ENCODE measurements around the gene WDR33. TPM values are rescaled to one million over a fixed set of nuclear protein-coding genes. Genes with fewer than 3 reads are reported as not detected.

Gene WDR33
- total and polyA plus RNA-seq, 10 of the 15 experiments (the other 5 are each of a cell fraction or from before 2014, with no cell fraction given), result 29.2 to 73.8 (median 45.6) TPM

DNA sequence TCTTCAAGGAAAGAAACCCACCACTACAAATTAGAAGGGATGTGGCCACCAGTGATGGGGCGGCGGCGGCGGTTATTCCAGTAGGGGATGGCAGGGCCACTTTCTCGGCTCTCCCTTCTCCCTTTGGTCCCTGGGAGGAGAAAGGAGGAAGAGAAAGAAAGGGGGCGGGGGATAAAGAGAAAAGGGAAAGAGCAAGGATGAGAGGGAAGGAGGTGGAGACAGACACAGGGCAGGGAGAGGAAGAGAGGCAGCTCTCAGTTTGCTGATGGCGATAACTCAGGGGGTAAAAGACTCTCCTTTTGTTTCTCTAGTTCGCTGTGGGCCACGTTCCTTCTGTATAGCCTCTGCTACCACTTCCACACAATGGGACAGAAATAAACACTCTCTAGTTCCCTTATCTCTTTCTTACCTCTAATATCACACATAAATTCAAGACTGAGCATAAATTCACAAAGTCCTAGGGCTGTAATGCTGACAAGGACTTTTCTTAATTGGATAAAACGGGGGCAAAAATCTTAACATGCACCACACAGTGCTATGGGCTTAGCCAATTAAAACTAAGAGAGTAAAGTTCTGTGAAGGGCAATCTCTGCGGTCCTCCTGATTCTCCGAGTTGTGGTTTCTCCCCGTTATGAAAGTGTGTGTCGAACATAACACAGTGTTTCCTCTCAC lies 95.1 kb downstream of the WDR33 start:
- CTCF ChIA-PET, result interaction anchor here (2.9 kb wide), 1 partner anchor 11 kb away, joined by 9 read pairs; no protein-coding TSS in a partner anchor
- POLR2A ChIA-PET, result no interaction called here

More for the DNA sequence above, 95.1 kb downstream of the WDR33 start:
- Histone ChIP-seq H2AFZ (ENCODE audit: control insufficient read depth, low read depth, low read length) (no peak overlapping the region), H4K20me1 (ENCODE audit: control insufficient read depth, insufficient read depth) (no peaks in the 10 kb centered on the region), H3K27me3 (replicated peaks in 1 of 2; ENCODE audit: control insufficient read depth in 2 of 2, insufficient read depth in 2 of 2, low read length in 1 of 2) (no peaks in the 10 kb centered on the region), H3K4me2 (ENCODE audit: control insufficient read depth, insufficient read depth) (no peak overlapping the region), H3K9me3 (replicated peaks; ENCODE audit: control insufficient read depth, insufficient read depth, low read length) (no peaks in the 10 kb centered on the region), H3K4me3 (no peak overlapping the region), H3K79me2 (ENCODE audit: control insufficient read depth, insufficient read depth, low read length) (no peaks in the 10 kb centered on the region), H3K9ac (ENCODE audit: control insufficient read depth, insufficient read depth, low read length) (no peak overlapping the region), H3K4me1 (ENCODE audit: control insufficient read depth, insufficient read depth, low read length) (no peaks in the 10 kb centered on the region), H3K36me3 (ENCODE audit: control insufficient read depth in 2 of 2, insufficient read depth in 2 of 2, low read length in 1 of 2) (peaks cover 11 to 15% of the 10 kb centered on the region in 2 experiments), H3K27ac (ENCODE audit: control insufficient read depth, insufficient read depth) (no peak overlapping the region)
- ATAC-seq, result no peak
- FAIRE-seq, result no peak
- no peak for TF ChIP-seq GABPA (IDR thresholded peaks at IDR 0.05; ENCODE audit: low read depth)
- TF ChIP-seq, protein P1, sequence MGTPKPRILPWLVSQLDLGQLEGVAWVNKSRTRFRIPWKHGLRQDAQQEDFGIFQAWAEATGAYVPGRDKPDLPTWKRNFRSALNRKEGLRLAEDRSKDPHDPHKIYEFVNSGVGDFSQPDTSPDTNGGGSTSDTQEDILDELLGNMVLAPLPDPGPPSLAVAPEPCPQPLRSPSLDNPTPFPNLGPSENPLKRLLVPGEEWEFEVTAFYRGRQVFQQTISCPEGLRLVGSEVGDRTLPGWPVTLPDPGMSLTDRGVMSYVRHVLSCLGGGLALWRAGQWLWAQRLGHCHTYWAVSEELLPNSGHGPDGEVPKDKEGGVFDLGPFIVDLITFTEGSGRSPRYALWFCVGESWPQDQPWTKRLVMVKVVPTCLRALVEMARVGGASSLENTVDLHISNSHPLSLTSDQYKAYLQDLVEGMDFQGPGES (IDR thresholded peaks at IDR 0.05), result no peak
- TF ChIP-seq JUNB (IDR thresholded peaks at IDR 0.05), result no peak
- no peak for TF ChIP-seq TARDBP (IDR thresholded peaks at IDR 0.05; ENCODE audit: borderline replicate concordance)
- TF ChIP-seq, protein P2, sequence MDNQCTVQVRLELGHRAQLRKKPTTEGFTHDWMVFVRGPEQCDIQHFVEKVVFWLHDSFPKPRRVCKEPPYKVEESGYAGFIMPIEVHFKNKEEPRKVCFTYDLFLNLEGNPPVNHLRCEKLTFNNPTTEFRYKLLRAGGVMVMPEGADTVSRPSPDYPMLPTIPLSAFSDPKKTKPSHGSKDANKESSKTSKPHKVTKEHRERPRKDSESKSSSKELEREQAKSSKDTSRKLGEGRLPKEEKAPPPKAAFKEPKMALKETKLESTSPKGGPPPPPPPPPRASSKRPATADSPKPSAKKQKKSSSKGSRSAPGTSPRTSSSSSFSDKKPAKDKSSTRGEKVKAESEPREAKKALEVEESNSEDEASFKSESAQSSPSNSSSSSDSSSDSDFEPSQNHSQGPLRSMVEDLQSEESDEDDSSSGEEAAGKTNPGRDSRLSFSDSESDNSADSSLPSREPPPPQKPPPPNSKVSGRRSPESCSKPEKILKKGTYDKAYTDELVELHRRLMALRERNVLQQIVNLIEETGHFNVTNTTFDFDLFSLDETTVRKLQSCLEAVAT (IDR thresholded peaks at IDR 0.05), result no peak
- TF ChIP-seq TCF3 (IDR thresholded peaks at IDR 0.05; ENCODE audit: borderline replicate concordance, insufficient read depth, low read depth, low read length), result no peak
- no peak for TF ChIP-seq SIX5 (IDR thresholded peaks at IDR 0.05; ENCODE audit: low read depth, low read length, severe bottlenecking)
- no peak for TF ChIP-seq CBX3 (IDR thresholded peaks at IDR 0.05; ENCODE audit: borderline replicate concordance, low read depth)
- TF ChIP-seq IRF4 (IDR thresholded peaks at IDR 0.05; ENCODE audit: low read depth, low read length), result no peak
- no peak for TF ChIP-seq HDAC6 (IDR thresholded peaks at IDR 0.05; ENCODE audit: unreplicated experiment)
- ChIA-PET RAD21 (ENCODE audit: unreplicated experiment) (no interaction called here), SMC1A (ENCODE audit: uncharacterized antibody, unreplicated experiment) (interaction anchor here (1.3 kb wide), 1 partner anchor 11 kb away, joined by 4 read pairs; no protein-coding TSS in a partner anchor)
- intact Hi-C loops (cut with micrococcal nuclease; ENCODE audit: unreplicated experiment) (no loop called here), in situ Hi-C loops (cut with MboI) (no loop called here)
- BruUV-seq (replicated peaks), result TSS peak; percentile 32
- DNase-seq (ENCODE audit: low read depth, low spot score), result no peak
- WGBS (ENCODE audit: insufficient coverage, insufficient replicate concordance, low lambda C conversion rate, missing lambda C conversion rate), result 96% methylated on average over 13 of the region's 14 CpGs
